ENCODE data around the gene OR2K2. TPM values are rescaled to one million over a fixed set of nuclear protein-coding genes. Genes with fewer than 3 reads are reported as not detected.

OR2K2 gene
- 1.5 TPM for total RNA-seq

DNA sequence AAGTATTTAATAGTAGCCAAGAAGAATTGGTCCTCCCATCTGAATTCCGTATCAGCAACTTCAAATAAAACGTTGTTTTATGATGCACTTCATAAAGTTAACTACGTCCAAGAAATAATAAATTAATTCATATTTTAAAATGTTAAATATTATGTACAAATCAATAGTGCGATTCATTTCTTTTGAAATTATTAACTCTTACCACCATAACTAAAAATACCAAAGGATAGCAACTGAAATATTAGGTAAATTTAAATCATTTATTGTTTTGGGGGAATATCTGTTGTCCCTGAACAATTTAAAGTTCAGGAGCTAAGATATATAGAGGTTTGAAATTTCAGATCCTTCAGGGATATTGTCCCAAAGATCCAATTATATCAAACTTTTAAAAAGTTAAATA lies at the start of gene OR2K2:
Gene OR2K2 (minus strand): TSS at position 101 of the 400 bp plus-strand sequence. CDS start 1,791 bp downstream, outside the sequence.
- intact Hi-C loops (cut with DNase I): no loop called here
- TF ChIP-seq CTCF (IDR thresholded peaks at IDR 0.05): no peak
- TF ChIP-seq POLR2AphosphoS5 (IDR thresholded peaks at IDR 0.05; ENCODE audit: insufficient read depth in 1 of 2, low read depth in 1 of 2): no peak
- TF ChIP-seq POLR2A (IDR thresholded peaks at IDR 0.05): no peak
- Histone ChIP-seq H3K27me3 (no peaks in the 10 kb centered on the region), H3K4me1 (no peaks in the 10 kb centered on the region), H3K9me3 (no peaks in the 10 kb centered on the region), H3K4me3 (no peak within 1 kb of the TSS), H3K27ac (no peak within 1 kb of the TSS), H3K36me3 (no peaks in the 10 kb centered on the region)
- no peak for DNase-seq (ENCODE audit: extremely low spot score in 2 of 2)

- peaks cover 0 to 63% of the 10 kb centered on the region in 2 donors for H3K36me3 ChIP-seq
- no peak overlapping the region for H3K4me3 ChIP-seq
- no peak overlapping the region for H3K27ac ChIP-seq
- H3K4me1 ChIP-seq: no peaks in the 10 kb centered on the region
- H3K27me3 ChIP-seq: no peaks in the 10 kb centered on the region
- intact Hi-C loops (cut with DNase I): no loop called here
- TF ChIP-seq POLR2A (IDR thresholded peaks at IDR 0.05) (no peak), CTCF (IDR thresholded peaks at IDR 0.05) (no peak)
- H3K9me3 ChIP-seq: no peaks in the 10 kb centered on the region
- no peak for DNase-seq (ENCODE audit: extremely low spot score in 2 of 2)
Observed at GRCh38 chr9:111375817-111376564, 46.0 kb upstream of the OR2K2 start.

DNA sequence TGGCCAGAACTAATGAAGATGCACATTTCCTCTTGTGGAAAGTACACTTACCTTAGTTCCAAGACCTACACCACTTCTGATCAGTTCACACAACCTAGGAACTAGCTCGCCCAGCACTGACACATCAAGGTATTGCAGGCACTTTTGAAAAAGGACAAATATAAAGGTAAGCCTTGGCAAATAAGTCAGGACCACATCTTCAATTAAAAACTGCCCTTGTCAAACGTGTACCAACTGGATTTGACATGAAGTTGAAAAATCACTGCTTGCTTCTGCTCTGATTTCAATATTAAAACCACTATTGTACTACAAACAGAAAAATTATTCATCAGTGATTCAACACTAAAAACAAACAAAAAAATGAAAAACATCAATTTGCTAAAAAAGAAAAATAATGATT lies 45.0 kb upstream of the OR2K2 start:
- H3K4me1 ChIP-seq: no peaks in the 10 kb centered on the region
- H3K4me3 ChIP-seq: no peak overlapping the region
- no peaks in the 10 kb centered on the region for H3K27me3 ChIP-seq
- H3K36me3 ChIP-seq: peaks cover 0 to 68% of the 10 kb centered on the region in 2 donors
- no peak overlapping the region for H3K27ac ChIP-seq
- TF ChIP-seq POLR2AphosphoS5 (IDR thresholded peaks at IDR 0.05; ENCODE audit: insufficient read depth in 1 of 2, low read depth in 1 of 2) (no peak), POLR2A (IDR thresholded peaks at IDR 0.05) (no peak), CTCF (IDR thresholded peaks at IDR 0.05) (no peak)
- intact Hi-C loops (cut with DNase I): no loop called here
- no peaks in the 10 kb centered on the region for H3K9me3 ChIP-seq
- DNase-seq (ENCODE audit: extremely low spot score in 2 of 2): no peak

GRCh38 chr9:111372297-111372696 lies 42.3 kb upstream of the OR2K2 start:
- H3K4me3 ChIP-seq: no peak overlapping the region
- H3K9me3 ChIP-seq: no peaks in the 10 kb centered on the region
- TF ChIP-seq CTCF (IDR thresholded peaks at IDR 0.05): no peak
- no peak for TF ChIP-seq POLR2A (IDR thresholded peaks at IDR 0.05)
- TF ChIP-seq POLR2AphosphoS5 (IDR thresholded peaks at IDR 0.05; ENCODE audit: insufficient read depth in 1 of 2, low read depth in 1 of 2): no peak
- H3K36me3 ChIP-seq: peaks cover 0 to 79% of the 10 kb centered on the region in 2 donors
- DNase-seq (ENCODE audit: extremely low spot score in 2 of 2): no peak
- H3K27ac ChIP-seq: no peak overlapping the region
- H3K27me3 ChIP-seq: no peaks in the 10 kb centered on the region
- intact Hi-C loops (cut with DNase I): no loop called here
- H3K4me1 ChIP-seq: no peaks in the 10 kb centered on the region

DNA sequence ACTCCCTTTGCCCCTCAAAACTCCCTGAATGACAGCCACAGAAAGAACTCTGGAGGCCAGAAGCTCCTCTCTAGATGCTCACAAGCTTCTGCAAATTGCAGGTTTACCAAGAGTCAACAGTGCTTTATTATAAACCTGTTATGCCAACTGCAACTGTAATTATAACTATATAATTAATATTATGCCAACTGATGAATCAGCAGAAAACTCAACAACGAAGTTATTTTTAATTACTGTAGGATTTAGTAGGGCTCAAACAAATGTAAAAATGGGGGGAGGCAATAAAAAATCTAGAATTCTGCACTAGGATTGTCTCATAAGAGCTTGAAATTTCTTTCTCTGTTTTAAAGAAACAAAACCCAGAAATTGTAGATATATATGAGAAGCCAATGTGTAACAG lies 37.0 kb upstream of the OR2K2 start:
- Histone ChIP-seq H3K36me3 (peaks cover 0 to 83% of the 10 kb centered on the region in 2 donors), H3K4me1 (no peaks in the 10 kb centered on the region), H3K27ac (no peak overlapping the region), H3K9me3 (no peaks in the 10 kb centered on the region), H3K27me3 (no peaks in the 10 kb centered on the region), H3K4me3 (no peak overlapping the region)
- no peak for DNase-seq (ENCODE audit: extremely low spot score in 2 of 2)
- intact Hi-C loops (cut with DNase I): no loop called here
- TF ChIP-seq CTCF (IDR thresholded peaks at IDR 0.05) (no peak), POLR2A (IDR thresholded peaks at IDR 0.05) (no peak), POLR2AphosphoS5 (IDR thresholded peaks at IDR 0.05; ENCODE audit: insufficient read depth in 1 of 2, low read depth in 1 of 2) (no peak)
